B cell (primary cell): Measurements from ENCODE around the gene UTRN. TPM values are rescaled to one million over a fixed set of nuclear protein-coding genes. Genes with fewer than 3 reads are reported as not detected.

Experiments
- ATAC-seq: fragments of 200-7000 bp; cut with Tn5 transposase; one replicate; pipeline ENCODE4 v1.10.0; 2021; ENCODE audit warnings: low read depth, mild to moderate bottlenecking, moderate number of reproducible peaks, moderate library complexity
- CTCF ChIA-PET: fragments of 350-600 bp; sonication (Branson Sonifier 250); formaldehyde crosslinking; loops from one replicate; lab custom pipeline; 2021; ENCODE audit warnings: antibody characterized with exemption, inconsistent platforms; lab: Charles Lee
- POLR2A ChIA-PET: fragments of 350-600 bp; sonication (Branson Sonifier 250); formaldehyde crosslinking; loops from one replicate; lab custom pipeline; 2021; ENCODE audit warnings: antibody characterized with exemption; lab: Charles Lee
- DNase-seq: peaks from one replicate; pipeline ENCODE4 v3.0.0; 2013
- H2AFZ ChIP-seq: 2 replicates; pipeline ENCODE4 v1.6.1; 2012; ENCODE audit warnings: mild to moderate bottlenecking, low read depth, low read length; ENCODE audit not compliant: insufficient read depth, poor library complexity, severe bottlenecking
- H3K27ac ChIP-seq, 2 donors: 1 replicate in 1 of 2; 2 replicates in 1 of 2; pipeline ENCODE4 v1.5.1; 2012 to 2013; ENCODE audit warnings: low read length in 2 of 2, mild to moderate bottlenecking in 2 of 2, moderate library complexity in 1 of 2
- H3K27me3 ChIP-seq, 4 experiments: fragments of 200-600 bp in 1 of 4; sonication (generic) in 1 of 4; replicated peaks in 1 of 4; 1 replicate in 2 of 4; 2 replicates in 2 of 4; pipeline versions ENCODE4 v1.6.1 to v1.7.0; 2013 to 2016; ENCODE audit warnings: low read length in 3 of 4, mild to moderate bottlenecking in 2 of 4, mixed read lengths in 1 of 4, moderate library complexity in 1 of 4; ENCODE audit not compliant: insufficient read depth in 4 of 4, control insufficient read depth in 3 of 4; ENCODE audit errors: control extremely low read depth in 1 of 4
- H3K36me3 ChIP-seq, 2 experiments: replicated peaks in 1 of 2; 1 replicate in 1 of 2; 2 replicates in 1 of 2; pipeline versions ENCODE4 v1.6.1 to v1.7.1; 2013; ENCODE audit warnings: low read length in 1 of 2; ENCODE audit not compliant: insufficient read depth in 2 of 2, control insufficient read depth in 1 of 2; ENCODE audit errors: control extremely low read depth in 1 of 2, extremely low read depth in 1 of 2
- H3K4me1 ChIP-seq, 2 donors: fragments of 200-600 bp in 1 of 2; sonication (generic) in 1 of 2; 1 replicate in 1 of 2; 2 replicates in 1 of 2; pipeline versions ENCODE4 v1.5.1 to v1.6.1; 2013 to 2017; ENCODE audit warnings: low read length in 2 of 2; ENCODE audit not compliant: control insufficient read depth in 2 of 2, insufficient read depth in 2 of 2
- H3K4me2 ChIP-seq: replicated peaks from 2 replicates; pipeline ENCODE3; 2012; ENCODE audit warnings: mild to moderate bottlenecking, low read depth, low read length; ENCODE audit not compliant: poor library complexity, severe bottlenecking
- H3K4me3 ChIP-seq, 5 experiments: fragments of 200-600 bp in 1 of 5; sonication (generic) in 1 of 5; 1 replicate in 3 of 5; 2 replicates in 2 of 5; pipeline versions ENCODE4 v1.5.1 to v1.7.0; 2011 to 2016; ENCODE audit warnings: low read length in 4 of 5, mild to moderate bottlenecking in 4 of 5, low read depth in 2 of 5, control low read depth in 1 of 5, moderate library complexity in 1 of 5; ENCODE audit not compliant: insufficient read depth in 1 of 5; ENCODE audit errors: control extremely low read depth in 1 of 5, extremely low read depth in 1 of 5
- H3K79me2 ChIP-seq: fragments of 200-600 bp; sonication (generic); one replicate; pipeline ENCODE4 v1.6.0; 2016; ENCODE audit warnings: low read length; ENCODE audit not compliant: control insufficient read depth, insufficient read depth
- H3K9ac ChIP-seq: fragments of 200-600 bp; sonication (generic); 2 replicates; pipeline ENCODE4 v1.6.1; 2017; ENCODE audit warnings: mild to moderate bottlenecking, low read length, moderate library complexity
- H3K9me3 ChIP-seq, 3 donors: one replicate each; pipeline versions ENCODE4 v1.6.1 to v1.7.1; 2013; ENCODE audit warnings: low read length in 2 of 3; ENCODE audit not compliant: control insufficient read depth in 2 of 3, insufficient read depth in 1 of 3; ENCODE audit errors: control extremely low read depth in 1 of 3
- H4K20me1 ChIP-seq: 2 replicates; pipeline ENCODE4 v1.6.0; 2012; ENCODE audit warnings: mild to moderate bottlenecking, low read length; ENCODE audit not compliant: insufficient read depth, control insufficient read depth, poor library complexity, severe bottlenecking
- H3K27ac Mint-ChIP-seq: one replicate; pipeline ENCODE4 v1.8.0; 2021; ENCODE audit warnings: mixed read lengths
- H3K27me3 Mint-ChIP-seq: one replicate; pipeline ENCODE4 v1.8.0; 2021; ENCODE audit warnings: mixed read lengths
- H3K4me1 Mint-ChIP-seq: one replicate; pipeline ENCODE4 v1.8.0; 2021; ENCODE audit warnings: mixed read lengths
- H3K4me3 Mint-ChIP-seq: one replicate; pipeline ENCODE4 v1.8.0; 2021; ENCODE audit warnings: mixed read lengths
- H3K9me3 Mint-ChIP-seq: one replicate; pipeline ENCODE4 v1.8.0; 2022; ENCODE audit warnings: mixed read lengths; ENCODE audit not compliant: insufficient read depth
- CTCF ChIP-seq: fragments of 200-600 bp; IDR thresholded peaks from one replicate; pipeline ENCODE4 v1.8.0; 2022; ENCODE audit warnings: antibody characterized with exemption, mild to moderate bottlenecking
- EZH2 ChIP-seq: IDR thresholded peaks from 2 replicates; pipeline ENCODE4 v1.6.1; 2012; ENCODE audit warnings: borderline replicate concordance, low read depth, mild to moderate bottlenecking, moderate library complexity, low read length; ENCODE audit not compliant: insufficient read depth, poor library complexity, severe bottlenecking
- WGBS: methylation state at CpG from one replicate; pipeline ENCODE4 v1.1.5; 2013; ENCODE audit warnings: missing lambda C conversion rate; ENCODE audit not compliant: insufficient coverage; 5-methylcytosine and 5-hydroxymethylcytosine counted together
- intact Hi-C: fragments of 100-400 bp; cut with micrococcal nuclease; formaldehyde crosslinking; loops from one replicate; pipeline ENCODE4 v1.10.0; 2022
- polyA plus RNA-seq: library from polyadenylated mRNA; depleted of rRNA; stranded (reverse); fragments of >200 nt; gene quantifications from 2 replicates; pipeline ENCODE4 v1.2.3, GENCODE V29; 2012
- total RNA-seq, 2 donors: library from RNA; stranded (reverse); fragments of 120-200 nt in 1 of 2; gene quantifications; 1 replicate in 1 of 2; 2 replicates in 1 of 2; pipeline versions ENCODE4 v1.2.3 to v1.2.4, GENCODE V29; 2013 to 2022

Gene UTRN
- total and polyA plus RNA-seq, 2 donors (not counting 1 experiment from before 2014, with no cell fraction given) = 40.0 to 224 TPM

GRCh38 chr6:144315981-144316861 is 31.1 kb downstream of the UTRN start:
- H3K9ac ChIP-seq = no peak overlapping the region
- no peaks in the 10 kb centered on the region for H3K79me2 ChIP-seq
- H3K27ac ChIP-seq = no peak overlapping the region
- ATAC-seq = no peak
- no peak for TF ChIP-seq EZH2
- no peak for TF ChIP-seq CTCF
- intact Hi-C loops = no loop called here
- Mint-ChIP-seq H3K9me3 (no peaks in the 10 kb centered on the region), H3K4me1 (peaks cover 17% of the 10 kb centered on the region), H3K27ac (no peak overlapping the region), H3K27me3 (no peaks in the 10 kb centered on the region), H3K4me3 (no peak overlapping the region)
- CTCF ChIA-PET = no interaction called here
- no peak for DNase-seq
- no peak overlapping the region for H3K4me2 ChIP-seq
- no peaks in the 10 kb centered on the region for H4K20me1 ChIP-seq
- POLR2A ChIA-PET = no interaction called here
- no peak overlapping the region for H3K4me3 ChIP-seq
- no peaks in the 10 kb centered on the region for H3K36me3 ChIP-seq
- WGBS = 100% methylated on average over 1 of the region's 6 CpGs
- no peaks in the 10 kb centered on the region for H3K27me3 ChIP-seq
- H3K9me3 ChIP-seq = no peaks in the 10 kb centered on the region
- H2AFZ ChIP-seq = no peak overlapping the region
- H3K4me1 ChIP-seq = peaks cover 3 to 4% of the 10 kb centered on the region in 2 donors

GRCh38 chr6:144316862-144317195 is 31.7 kb downstream of the UTRN start:
- CTCF ChIA-PET = no interaction called here

More at GRCh38 chr6:144316862-144317195, 31.7 kb downstream of the UTRN start:
- H3K4me2 ChIP-seq = no peak overlapping the region
- TF ChIP-seq CTCF (no peak), EZH2 (no peak)
- Mint-ChIP-seq H3K9me3 (no peaks in the 10 kb centered on the region), H3K27me3 (no peaks in the 10 kb centered on the region), H3K4me1 (peaks cover 12% of the 10 kb centered on the region), H3K4me3 (no peak overlapping the region), H3K27ac (no peak overlapping the region)
- H3K27me3 ChIP-seq = no peaks in the 10 kb centered on the region
- H3K27ac ChIP-seq = no peak overlapping the region
- H3K4me1 ChIP-seq = no peaks in the 10 kb centered on the region
- DNase-seq (no peak), ATAC-seq (no peak)
- no peaks in the 10 kb centered on the region for H3K9me3 ChIP-seq
- intact Hi-C loops = no loop called here
- H3K79me2 ChIP-seq = no peaks in the 10 kb centered on the region
- no peak overlapping the region for H2AFZ ChIP-seq
- H3K4me3 ChIP-seq = no peak overlapping the region
- H4K20me1 ChIP-seq = no peaks in the 10 kb centered on the region
- H3K36me3 ChIP-seq = no peaks in the 10 kb centered on the region
- POLR2A ChIA-PET = no interaction called here
- H3K9ac ChIP-seq = no peak overlapping the region
